HG03108 (cell line): ENCODE data around the gene RBM33.
"Not testable (repeated sequence)": the region's sequence is repeated elsewhere in the genome, so short reads cannot be mapped to it uniquely, and the experiment has no call there.

Experiments
- ATAC-seq: cut with Tn5 transposase; IDR thresholded peaks from one replicate; pipeline ENCODE4 v1.9.1; 2021; ENCODE audit warnings: moderate library complexity; ENCODE audit not compliant: unreplicated experiment

The RBM33 gene

GRCh38 chr7:155817515-155817914 lies 173.1 kb downstream of the RBM33 start:
- ATAC-seq, result not testable (repeated sequence)

GRCh38 chr7:155818154-155818819 lies 173.8 kb downstream of the RBM33 start:
- no peak for ATAC-seq

GRCh38 chr7:155818820-155819168 lies 174.3 kb downstream of the RBM33 start:
- no peak for ATAC-seq

GRCh38 chr7:155819186-155819585 lies 174.7 kb downstream of the RBM33 start:
- ATAC-seq, result no peak

- no peak for ATAC-seq
These were observed 175.8 kb downstream of the RBM33 start for GRCh38 chr7:155820246-155820645.

GRCh38 chr7:155820788-155821187 lies 176.3 kb downstream of the RBM33 start:
- ATAC-seq, result no peak

GRCh38 chr7:155821851-155822250 lies 177.4 kb downstream of the RBM33 start:
- ATAC-seq, result no peak

GRCh38 chr7:155824227-155824886 lies 179.9 kb downstream of the RBM33 start:
- ATAC-seq, result no peak

GRCh38 chr7:155825336-155825735 lies 180.9 kb downstream of the RBM33 start:
- no peak for ATAC-seq

- no peak for ATAC-seq
These were observed 185.5 kb downstream of the RBM33 start for GRCh38 chr7:155829796-155830470.
